CD1c-positive myeloid dendritic cell (primary cell): ENCODE measurements around the gene ZNF326.
"Not testable (repeated sequence)": the region's sequence is repeated elsewhere in the genome, so short reads cannot be mapped to it uniquely, and the experiment has no call there.

Source experiments
- DNase-seq: peaks from one replicate; pipeline ENCODE4 v3.0.0-alpha.2; 2016; ENCODE audit errors: extremely low spot score

The ZNF326 gene

GRCh38 chr1:89965193-89965768 is 29.6 kb upstream of the ZNF326 start:
- DNase-seq, result no peak

- DNase-seq, result peak; percentile 49
Observed at GRCh38 chr1:89966656-89967055, 28.3 kb upstream of the ZNF326 start.

GRCh38 chr1:89971600-89971999 is 23.3 kb upstream of the ZNF326 start:
- no peak for DNase-seq

- no peak for DNase-seq
Observed at GRCh38 chr1:89972024-89972423, 22.9 kb upstream of the ZNF326 start.

- DNase-seq, result no peak
Observed at GRCh38 chr1:89973471-89974127, 21.3 kb upstream of the ZNF326 start.

GRCh38 chr1:89974256-89974655 is 20.7 kb upstream of the ZNF326 start:
- no peak for DNase-seq

- peak; percentile 26 for DNase-seq
Observed at GRCh38 chr1:89974696-89975470, 20.0 kb upstream of the ZNF326 start.

GRCh38 chr1:89975540-89976125 is 19.3 kb upstream of the ZNF326 start:
- peak; percentile 71 for DNase-seq

GRCh38 chr1:89978755-89979154 is 16.2 kb upstream of the ZNF326 start:
- no peak for DNase-seq

- DNase-seq, result no peak
Observed at GRCh38 chr1:89980605-89981004, 14.3 kb upstream of the ZNF326 start.

- not testable (repeated sequence) for DNase-seq
Observed at GRCh38 chr1:89982846-89983245, 12.1 kb upstream of the ZNF326 start.

GRCh38 chr1:89984564-89985116 is 10.3 kb upstream of the ZNF326 start:
- DNase-seq, result not testable (repeated sequence)

GRCh38 chr1:89986020-89986419 is 8.9 kb upstream of the ZNF326 start:
- no peak for DNase-seq

GRCh38 chr1:89987159-89987819 is 7.6 kb upstream of the ZNF326 start:
- peak; percentile 82 for DNase-seq

- DNase-seq, result no peak
Observed at GRCh38 chr1:89989099-89989498, 5.8 kb upstream of the ZNF326 start.

- no peak for DNase-seq
Observed at GRCh38 chr1:89989799-89990198, 5.1 kb upstream of the ZNF326 start.

GRCh38 chr1:89990976-89991831 is 3.7 kb upstream of the ZNF326 start:
- DNase-seq, result no peak

- DNase-seq, result no peak
Observed at GRCh38 chr1:89993541-89993940, 1.4 kb upstream of the ZNF326 start.

GRCh38 chr1:89994231-89994804 is 592 bp upstream of the ZNF326 start:
- DNase-seq, result no peak
